Activated CD8-positive, alpha-beta memory T cell treated with anti-CD3 and anti-CD28 coated beads for 48 hours (primary cell): Measurements from ENCODE around the gene PLGRKT.
"Not testable (repeated sequence)": the region's sequence is repeated elsewhere in the genome, so short reads cannot be mapped to it uniquely, and the experiment has no call there.

Source experiments
- DNase-seq, 3 experiments: peaks; one replicate each; pipeline ENCODE4 v3.0.0-alpha.2; 2020; ENCODE audit warnings: low read depth in 2 of 3, low spot score in 2 of 3

Gene PLGRKT

DNA sequence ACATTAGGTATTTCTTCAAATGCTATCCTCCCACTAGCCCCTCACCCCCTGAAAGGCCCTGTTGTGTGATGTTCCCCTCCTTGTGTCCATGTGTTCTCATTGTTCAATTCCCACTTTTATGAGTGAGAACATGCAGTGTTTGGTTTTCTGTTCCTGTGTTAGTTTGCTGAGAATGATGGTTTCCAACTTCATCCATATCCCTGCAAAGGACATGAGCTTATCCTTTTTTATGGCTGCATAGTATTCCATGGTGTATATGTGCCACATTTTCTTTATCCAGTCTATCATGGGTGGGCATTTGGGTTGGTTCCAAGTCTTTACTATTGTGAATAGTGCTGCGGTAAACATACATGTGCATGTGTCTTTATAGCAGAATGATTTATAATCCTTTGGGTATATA, 121.3 kb downstream of the PLGRKT start:
- not testable (repeated sequence) for DNase-seq

DNA sequence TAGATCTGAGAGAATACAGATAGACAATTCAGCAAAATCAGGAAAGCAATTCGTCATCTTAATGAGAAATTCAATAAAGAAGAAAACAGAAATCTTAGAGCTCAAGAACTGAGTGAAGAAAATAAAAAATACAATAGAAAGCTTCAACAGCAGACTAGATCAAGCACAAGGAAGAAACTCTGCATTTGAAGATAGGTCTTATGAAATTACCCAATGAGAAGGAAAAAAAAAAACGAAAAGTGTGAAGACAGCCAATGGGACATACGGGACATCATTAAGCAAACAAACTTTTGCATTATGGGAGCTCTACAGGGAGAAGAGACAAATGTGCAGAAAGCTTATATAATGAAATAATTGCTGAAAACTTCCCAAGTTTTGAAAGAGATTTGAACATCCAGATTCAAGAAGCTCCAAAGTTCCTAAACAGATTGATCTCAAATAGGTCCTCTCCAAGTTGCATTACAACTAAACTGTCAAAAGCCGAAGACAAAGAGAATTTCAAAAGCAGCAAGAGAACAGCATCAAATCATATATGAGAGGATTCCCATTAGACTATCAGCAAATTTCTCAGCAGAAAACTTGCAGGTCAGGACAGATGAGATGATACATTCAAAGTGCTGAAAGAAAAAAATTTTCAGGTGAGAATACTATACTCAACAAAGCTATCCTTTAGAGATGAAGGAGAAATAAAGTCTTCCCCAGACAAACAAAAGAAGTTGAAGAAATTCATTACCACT, 122.4 kb downstream of the PLGRKT start:
- DNase-seq = no peak

GRCh38 chr9:5310851-5311250, 126.9 kb downstream of the PLGRKT start:
- DNase-seq = no peak
